ENCODE data around the gene RXRA.

The RXRA gene

DNA sequence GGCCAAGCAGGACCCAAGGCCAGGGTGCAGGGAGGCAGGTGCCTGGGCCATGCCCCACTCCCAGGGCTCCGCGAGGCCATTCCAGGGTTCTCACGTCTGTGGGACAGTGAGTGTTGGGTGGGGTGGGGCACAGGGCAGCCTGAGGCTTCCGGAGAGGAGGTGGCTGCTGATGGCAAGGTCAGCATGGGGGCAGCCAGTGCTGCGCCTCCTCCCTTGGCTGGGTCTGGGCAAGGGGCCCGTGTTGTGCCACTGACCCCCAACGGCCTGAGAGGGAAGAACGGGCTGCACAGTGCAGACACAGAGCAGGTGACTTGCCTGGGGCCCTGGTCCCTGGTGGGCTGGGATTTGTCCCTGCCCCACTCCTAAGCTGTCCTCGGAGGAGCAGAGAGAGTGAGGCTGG lies 82.1 kb downstream of the RXRA start:
- TF ChIP-seq REST (IDR thresholded peaks at IDR 0.05; ENCODE audit: insufficient read depth in 1 of 2, low read depth in 2 of 2, low read length in 2 of 2) (no peak), POLR2AphosphoS5 (IDR thresholded peaks at IDR 0.05; ENCODE audit: low read depth, low read length) (no peak), SIN3A (IDR thresholded peaks at IDR 0.05; ENCODE audit: borderline replicate concordance, insufficient read depth, low read length) (no peak), TAF1 (IDR thresholded peaks at IDR 0.05; ENCODE audit: borderline replicate concordance, insufficient read depth, low read length) (no peak), FOXP2 (optimal IDR thresholded peaks at IDR 0.05; ENCODE audit: borderline replicate concordance, extremely low read depth, extremely low read length, insufficient read depth) (no peak)

GRCh38 chr9:134408939-134409737 lies 82.9 kb downstream of the RXRA start:
- no peak for TF ChIP-seq SIN3A (IDR thresholded peaks at IDR 0.05; ENCODE audit: borderline replicate concordance, insufficient read depth, low read length)
- no peak for TF ChIP-seq REST (IDR thresholded peaks at IDR 0.05; ENCODE audit: insufficient read depth in 1 of 2, low read depth in 2 of 2, low read length in 2 of 2)
- TF ChIP-seq TAF1 (IDR thresholded peaks at IDR 0.05; ENCODE audit: borderline replicate concordance, insufficient read depth, low read length), result no peak
- TF ChIP-seq POLR2AphosphoS5 (IDR thresholded peaks at IDR 0.05; ENCODE audit: low read depth, low read length), result no peak
- no peak for TF ChIP-seq FOXP2 (optimal IDR thresholded peaks at IDR 0.05; ENCODE audit: borderline replicate concordance, extremely low read depth, extremely low read length, insufficient read depth)

DNA sequence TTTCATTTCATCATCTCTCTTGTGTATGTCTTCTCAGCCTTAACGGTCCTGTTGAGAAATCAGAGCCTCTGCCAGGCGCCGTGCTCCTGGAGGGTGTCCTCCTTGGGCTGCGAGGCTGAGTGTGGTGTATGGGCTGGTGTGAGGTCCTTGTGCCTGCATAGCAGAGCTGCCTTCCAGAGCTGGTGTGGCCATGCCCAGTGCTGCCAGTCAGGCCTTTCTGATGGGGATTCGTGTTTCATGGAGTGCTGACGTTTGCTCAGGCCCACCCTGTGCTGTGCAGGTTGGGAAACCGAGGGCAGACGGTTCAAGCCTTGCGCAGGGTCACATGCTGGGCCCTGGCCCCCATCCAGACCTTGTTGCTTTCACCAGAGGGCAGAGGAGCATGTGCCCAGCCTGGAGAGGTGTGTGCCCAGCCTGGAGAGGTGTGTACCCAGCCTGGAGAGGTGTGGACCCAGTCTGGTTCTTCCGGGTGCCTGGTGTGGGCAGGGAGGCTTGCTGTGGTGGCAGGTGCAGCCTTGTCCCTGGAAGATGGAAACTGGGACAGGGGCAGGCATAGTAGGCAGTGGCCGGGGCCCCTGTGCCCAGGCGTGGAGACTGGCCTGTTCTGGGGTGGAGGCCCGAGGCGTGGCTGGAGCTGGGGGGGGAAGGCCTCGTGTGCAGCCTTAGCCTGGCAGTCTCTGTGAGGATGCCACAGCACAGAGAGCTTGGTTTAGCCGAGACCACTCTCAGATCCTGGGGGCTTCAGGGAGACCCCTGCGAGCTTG lies 84.0 kb downstream of the RXRA start:
- no peak for TF ChIP-seq SIN3A (IDR thresholded peaks at IDR 0.05; ENCODE audit: borderline replicate concordance, insufficient read depth, low read length)
- TF ChIP-seq FOXP2 (optimal IDR thresholded peaks at IDR 0.05; ENCODE audit: borderline replicate concordance, extremely low read depth, extremely low read length, insufficient read depth), result no peak
- TF ChIP-seq TAF1 (IDR thresholded peaks at IDR 0.05; ENCODE audit: borderline replicate concordance, insufficient read depth, low read length), result no peak
- no peak for TF ChIP-seq REST (IDR thresholded peaks at IDR 0.05; ENCODE audit: insufficient read depth in 1 of 2, low read depth in 2 of 2, low read length in 2 of 2)

DNA sequence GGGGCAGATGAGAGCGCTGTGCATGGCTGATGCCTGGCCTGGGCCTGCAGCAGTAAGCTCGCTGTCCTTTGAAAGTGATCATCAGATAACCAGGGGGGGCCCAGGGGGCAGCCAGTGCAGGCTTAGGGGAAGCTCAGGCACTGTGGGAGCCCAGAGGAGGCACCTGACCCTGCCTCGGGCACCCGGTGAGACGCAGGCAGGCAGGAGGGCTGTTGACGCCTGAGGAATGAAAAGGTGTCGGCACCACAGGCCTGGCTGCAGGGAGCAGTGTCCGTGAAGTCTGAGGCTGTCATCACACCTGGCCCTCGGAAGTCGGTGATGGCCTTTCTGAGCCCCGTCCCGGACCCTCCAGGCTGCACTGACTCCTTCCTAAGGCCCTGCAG lies 84.6 kb downstream of the RXRA start:
- TF ChIP-seq SIN3A (IDR thresholded peaks at IDR 0.05; ENCODE audit: borderline replicate concordance, insufficient read depth, low read length) (no peak), TAF1 (IDR thresholded peaks at IDR 0.05; ENCODE audit: borderline replicate concordance, insufficient read depth, low read length) (no peak), REST (IDR thresholded peaks at IDR 0.05; ENCODE audit: insufficient read depth in 1 of 2, low read depth in 2 of 2, low read length in 2 of 2) (no peak), FOXP2 (optimal IDR thresholded peaks at IDR 0.05; ENCODE audit: borderline replicate concordance, extremely low read depth, extremely low read length, insufficient read depth) (no peak), POLR2AphosphoS5 (IDR thresholded peaks at IDR 0.05; ENCODE audit: low read depth, low read length) (no peak)
